GM18909 (cell line): ENCODE data around the gene CACNA1G.
A peak's percentile ranks its signal among the peaks of the same experiment; 100 is the strongest.

Experiments used
- ATAC-seq: cut with Tn5 transposase; IDR thresholded peaks from one replicate; pipeline ENCODE4 v1.9.1; 2021; ENCODE audit warnings: mild to moderate bottlenecking; ENCODE audit not compliant: unreplicated experiment, poor library complexity

Gene CACNA1G

GRCh38 chr17:50547035-50547735 is 13.3 kb upstream of the CACNA1G start, which contains the start of gene SPATA20:
Gene SPATA20, plus strand, starts transcription at chr17:50547174. Its CDS starts 35 bp downstream, at chr17:50547209.
- peak; percentile 76 for ATAC-seq

- no peak for ATAC-seq
Observed at GRCh38 chr17:50547736-50548083, 12.8 kb upstream of the CACNA1G start.

- ATAC-seq: no peak
Observed at GRCh38 chr17:50548831-50549230, 11.7 kb upstream of the CACNA1G start.

- ATAC-seq: no peak
Observed at GRCh38 chr17:50549256-50549941, 11.1 kb upstream of the CACNA1G start.

GRCh38 chr17:50549969-50550368 is 10.5 kb upstream of the CACNA1G start:
- ATAC-seq: no peak

- ATAC-seq: no peak
Observed at GRCh38 chr17:50550661-50551432, 9.7 kb upstream of the CACNA1G start.

- ATAC-seq: no peak
Observed at GRCh38 chr17:50551433-50551815, 9.1 kb upstream of the CACNA1G start.

- ATAC-seq: no peak
Observed at GRCh38 chr17:50551884-50552283, 8.6 kb upstream of the CACNA1G start.

GRCh38 chr17:50554201-50554600 is 6.3 kb upstream of the CACNA1G start:
- no peak for ATAC-seq

GRCh38 chr17:50556803-50557202 is 3.7 kb upstream of the CACNA1G start:
- ATAC-seq: no peak

GRCh38 chr17:50557630-50558029 is 2.9 kb upstream of the CACNA1G start:
- no peak for ATAC-seq

GRCh38 chr17:50558091-50558490 is 2.4 kb upstream of the CACNA1G start:
- no peak for ATAC-seq

- ATAC-seq: no peak
Observed at GRCh38 chr17:50558581-50558940, 2.0 kb upstream of the CACNA1G start.

- no peak for ATAC-seq
Observed at GRCh38 chr17:50558941-50559614, 1.4 kb upstream of the CACNA1G start.

- ATAC-seq: no peak
Observed at GRCh38 chr17:50559674-50560184, 786 bp upstream of the CACNA1G start.

- ATAC-seq: no peak
Observed at GRCh38 chr17:50560931-50561745, 623 bp downstream of the CACNA1G start.

- no peak for ATAC-seq
Observed at GRCh38 chr17:50561746-50562141, 1.2 kb downstream of the CACNA1G start.

- ATAC-seq: no peak
Observed at GRCh38 chr17:50562242-50563091, 2.0 kb downstream of the CACNA1G start.

- ATAC-seq: no peak
Observed at GRCh38 chr17:50563092-50563511, 2.6 kb downstream of the CACNA1G start.
